Measurements from ENCODE around the gene RBMS3. TPM values are rescaled to one million over a fixed set of nuclear protein-coding genes. Genes with fewer than 3 reads are reported as not detected.

RBMS3 gene
- total and polyA plus RNA-seq, 2 of the 8 experiments (the other 6 are each of a cell fraction or from before 2014, with no cell fraction given), result 3.7 to 6.9 TPM

DNA sequence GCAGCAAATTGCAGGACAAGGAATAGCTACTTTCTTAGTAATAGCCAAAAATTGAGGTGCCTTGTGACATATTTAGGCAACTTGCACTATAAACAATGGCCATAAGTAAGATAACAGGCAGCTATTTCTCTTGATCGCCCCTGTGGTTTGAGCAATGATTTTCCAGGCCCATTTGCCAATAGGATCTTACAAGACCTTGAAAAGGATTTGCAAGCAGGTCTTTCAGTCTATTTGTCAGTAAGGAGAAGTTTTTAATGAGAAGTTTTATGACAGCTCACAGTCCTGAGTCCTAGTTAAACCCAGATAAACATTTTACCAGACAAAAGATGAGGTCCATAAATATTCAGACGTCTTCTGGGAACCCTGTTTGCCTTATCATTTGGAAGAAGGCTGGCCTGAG lies 645.5 kb downstream of the RBMS3 start:
- Histone ChIP-seq H2BK120ac (replicated peaks; ENCODE audit: low read depth, low read length) (no peak overlapping the region), H3K56ac (replicated peaks; ENCODE audit: insufficient read length, low read depth, low read length) (no peak overlapping the region), H3K27me3 (replicated peaks in 1 of 4; ENCODE audit: control insufficient read depth in 3 of 4, extremely low read depth in 1 of 4, insufficient read depth in 3 of 4, low read length in 3 of 4) (no peaks in the 10 kb centered on the region), H3K4me3 (ENCODE audit: extremely low read depth in 1 of 4, insufficient read depth in 2 of 4, low read depth in 3 of 4, low read length in 4 of 4) (no peak overlapping the region), H3K4me2 (ENCODE audit: insufficient read depth in 1 of 2, low read depth in 2 of 2, low read length in 2 of 2) (no peak overlapping the region), H2BK5ac (ENCODE audit: low read depth, low read length) (no peak overlapping the region), H3K4me1 (replicated peaks in 1 of 4; ENCODE audit: control insufficient read depth in 3 of 4, insufficient read depth in 4 of 4, low read length in 3 of 4) (no peaks in the 10 kb centered on the region), H2BK15ac (ENCODE audit: low read length) (no peak overlapping the region), H3K23ac (ENCODE audit: insufficient read length) (no peak overlapping the region), H4K91ac (replicated peaks; ENCODE audit: insufficient read length, low read length) (no peak overlapping the region), H2BK12ac (ENCODE audit: low read depth, low read length) (no peak overlapping the region), H3K23me2 (ENCODE audit: low read depth, low read length) (no peaks in the 10 kb centered on the region), H3K4ac (replicated peaks; ENCODE audit: insufficient read length, low read depth, low read length) (no peak overlapping the region), H2BK20ac (ENCODE audit: low read length) (no peak overlapping the region), H3K14ac (ENCODE audit: insufficient read length) (no peak overlapping the region), H2AFZ (ENCODE audit: low read length) (no peak overlapping the region), H2AK5ac (ENCODE audit: low read depth, low read length) (no peak overlapping the region), H4K8ac (ENCODE audit: extremely low read depth, insufficient read depth, low read length) (no peak overlapping the region), H3K18ac (ENCODE audit: extremely low read depth, low read length) (no peak overlapping the region), H4K5ac (ENCODE audit: insufficient read length, low read depth, low read length) (no peak overlapping the region), H3K79me2 (ENCODE audit: control insufficient read depth in 1 of 2, insufficient read depth in 2 of 2, low read length in 2 of 2) (no peaks in the 10 kb centered on the region), H3K9ac (replicated peaks in 1 of 4; ENCODE audit: extremely low read depth in 1 of 4, low read depth in 3 of 4, low read length in 3 of 4) (no peak overlapping the region), H3K36me3 (ENCODE audit: control insufficient read depth in 2 of 4, insufficient read depth in 4 of 4, low read length in 3 of 4) (no peaks in the 10 kb centered on the region), H3K79me1 (ENCODE audit: low read depth, low read length) (no peaks in the 10 kb centered on the region), H3K9me3 (ENCODE audit: insufficient read depth in 2 of 2, low read depth in 1 of 2, low read length in 1 of 2) (no peaks in the 10 kb centered on the region), H4K20me1 (replicated peaks in 1 of 2; ENCODE audit: control insufficient read depth in 1 of 2, insufficient read depth in 2 of 2, low read length in 2 of 2) (no peaks in the 10 kb centered on the region), H3K27ac (ENCODE audit: low read depth, low read length) (no peak overlapping the region)
- DNase-seq (ENCODE audit: low read depth in 1 of 2, low spot score in 2 of 2) (no peak), FAIRE-seq (no peak)
- POLR2A ChIA-PET (ENCODE audit: partially characterized antibody), result no interaction called here
- CTCF ChIA-PET (ENCODE audit: partially characterized antibody), result no interaction called here
- TF ChIP-seq SUZ12 (IDR thresholded peaks at IDR 0.05; ENCODE audit: low read length), result no peak
- no peak for TF ChIP-seq NANOG (IDR thresholded peaks at IDR 0.05; ENCODE audit: insufficient read depth, low read depth, low read length, poor library complexity, severe bottlenecking)
- no peak for TF ChIP-seq SIN3A (conservative IDR thresholded peaks at IDR 0.05 in 1 of 2, IDR thresholded peaks at IDR 0.05 in 1 of 2; ENCODE audit: low read depth in 1 of 2, low read length in 2 of 2)
- TF ChIP-seq RXRA (IDR thresholded peaks at IDR 0.05; ENCODE audit: insufficient read depth, low read depth, low read length), result no peak
- 95% methylated on average over 2 of the region's 2 CpGs; no CpG with 5 or more reads in 1 of the 2 experiments for WGBS, 2 experiments (ENCODE audit: extremely low coverage in 1 of 2, insufficient coverage in 1 of 2, insufficient read length in 1 of 2, insufficient replicate concordance in 2 of 2, low coverage in 1 of 2, low lambda C conversion rate in 2 of 2, missing lambda C conversion rate in 1 of 2)
